ES-I3 (cell line): ENCODE data around the gene PI4K2A.
A peak's percentile ranks its signal among the peaks of the same experiment; 100 is the strongest.

Experiments
- H3K36me3 ChIP-seq: 2 replicates; pipeline ENCODE4 v1.6.1; 2013; ENCODE audit warnings: mild to moderate bottlenecking, low read length, control low read depth, moderate library complexity; ENCODE audit not compliant: insufficient read depth
- H3K4me1 ChIP-seq: 2 replicates; pipeline ENCODE4 v1.6.1; 2013; ENCODE audit warnings: mild to moderate bottlenecking, control low read depth, low read length; ENCODE audit not compliant: insufficient read depth
- H3K9ac ChIP-seq: 2 replicates; pipeline ENCODE4 v1.6.1; 2013; ENCODE audit warnings: low read depth, mild to moderate bottlenecking, low read length, moderate library complexity
- H3K9me3 ChIP-seq: 2 replicates; pipeline ENCODE4 v1.6.1; 2013; ENCODE audit warnings: mild to moderate bottlenecking, low read length, moderate library complexity; ENCODE audit not compliant: control insufficient read depth, insufficient read depth

The PI4K2A gene

GRCh38 chr10:97640174-97640867, at the start of gene PI4K2A:
TSS of gene PI4K2A (plus strand) at chr10:97640671. CDS start at chr10:97640743, 72 bp downstream.
- Histone ChIP-seq H3K9me3 (no peaks in the 10 kb centered on the region), H3K4me1 (0 out of 2 replicates have a peak, but pooled peaks cover 6% of the 10 kb centered on the region), H3K36me3 (peaks cover 12% of the 10 kb centered on the region; the same call in 1 of the 2 replicates), H3K9ac (peak within 1 kb of the TSS; percentile 82)

GRCh38 chr10:97590748-97591495, 49.5 kb upstream of the PI4K2A start:
- Histone ChIP-seq H3K9ac (no peak overlapping the region), H3K4me1 (no peaks in the 10 kb centered on the region), H3K9me3 (no peaks in the 10 kb centered on the region), H3K36me3 (no peaks in the 10 kb centered on the region)

GRCh38 chr10:97593421-97593820, 47.0 kb upstream of the PI4K2A start:
- no peaks in the 10 kb centered on the region for H3K9me3 ChIP-seq
- no peaks in the 10 kb centered on the region for H3K4me1 ChIP-seq

GRCh38 chr10:97596101-97597082, 44.1 kb upstream of the PI4K2A start:
- peaks cover 5% of the 10 kb centered on the region; the same call in 1 of the 2 replicates for H3K4me1 ChIP-seq
- H3K9ac ChIP-seq = no peak overlapping the region
- no peaks in the 10 kb centered on the region for H3K9me3 ChIP-seq
- no peaks in the 10 kb centered on the region for H3K36me3 ChIP-seq

More at GRCh38 chr10:97593421-97593820, 47.0 kb upstream of the PI4K2A start:
- Histone ChIP-seq H3K9ac (no peak overlapping the region), H3K36me3 (no peaks in the 10 kb centered on the region)

- Histone ChIP-seq H3K36me3 (no peaks in the 10 kb centered on the region), H3K9me3 (no peaks in the 10 kb centered on the region), H3K4me1 (peaks cover 7% of the 10 kb centered on the region; the same call in 1 of the 2 replicates), H3K9ac (no peak overlapping the region)
Observed at GRCh38 chr10:97597778-97598177, 42.7 kb upstream of the PI4K2A start.

- H3K4me1 ChIP-seq = peaks cover 7% of the 10 kb centered on the region; the same call in 1 of the 2 replicates
Observed at GRCh38 chr10:97598407-97599271, 41.8 kb upstream of the PI4K2A start.

GRCh38 chr10:97599272-97599619, 41.2 kb upstream of the PI4K2A start:
- H3K4me1 ChIP-seq = peaks cover 7% of the 10 kb centered on the region; the same call in 1 of the 2 replicates
- no peaks in the 10 kb centered on the region for H3K36me3 ChIP-seq
- no peak overlapping the region for H3K9ac ChIP-seq
- no peaks in the 10 kb centered on the region for H3K9me3 ChIP-seq

More at GRCh38 chr10:97598407-97599271, 41.8 kb upstream of the PI4K2A start:
- Histone ChIP-seq H3K9me3 (no peaks in the 10 kb centered on the region), H3K9ac (no peak overlapping the region), H3K36me3 (no peaks in the 10 kb centered on the region)

- Histone ChIP-seq H3K9me3 (no peaks in the 10 kb centered on the region), H3K9ac (no peak overlapping the region), H3K36me3 (no peaks in the 10 kb centered on the region), H3K4me1 (peaks cover 7% of the 10 kb centered on the region; the same call in 1 of the 2 replicates)
Observed at GRCh38 chr10:97600616-97601015, 39.9 kb upstream of the PI4K2A start.

GRCh38 chr10:97601268-97602215, 38.9 kb upstream of the PI4K2A start:
- H3K4me1 ChIP-seq = peaks cover 7% of the 10 kb centered on the region; the same call in 1 of the 2 replicates
- H3K9ac ChIP-seq = no peak overlapping the region
- no peaks in the 10 kb centered on the region for H3K36me3 ChIP-seq
- no peaks in the 10 kb centered on the region for H3K9me3 ChIP-seq

- Histone ChIP-seq H3K36me3 (no peaks in the 10 kb centered on the region), H3K9me3 (no peaks in the 10 kb centered on the region), H3K9ac (no peak overlapping the region), H3K4me1 (peaks cover 3% of the 10 kb centered on the region; the same call in 1 of the 2 replicates)
Observed at GRCh38 chr10:97607095-97607636, 33.3 kb upstream of the PI4K2A start.

- Histone ChIP-seq H3K36me3 (no peaks in the 10 kb centered on the region), H3K9me3 (no peaks in the 10 kb centered on the region), H3K9ac (no peak overlapping the region), H3K4me1 (peaks cover 3% of the 10 kb centered on the region; the same call in 1 of the 2 replicates)
Observed at GRCh38 chr10:97608991-97609561, 31.4 kb upstream of the PI4K2A start.

GRCh38 chr10:97611473-97611872, 29.0 kb upstream of the PI4K2A start:
- Histone ChIP-seq H3K4me1 (peaks cover 3% of the 10 kb centered on the region; the same call in 1 of the 2 replicates), H3K36me3 (no peaks in the 10 kb centered on the region), H3K9me3 (no peaks in the 10 kb centered on the region), H3K9ac (no peak overlapping the region)
